HCT116 (cell line): ENCODE measurements around the gene DTD1. TPM values are rescaled to one million over a fixed set of nuclear protein-coding genes. Genes with fewer than 3 reads are reported as not detected.

Experiments
- ATAC-seq: fragments of 200-7000 bp; cut with Tn5 transposase; 2 replicates; pipeline ENCODE4 v1.9.1; 2020; ENCODE audit warnings: mild to moderate bottlenecking, moderate library complexity
- BruUV-seq: library from RNA; stranded (reverse); fragments of 400-500 nt; replicated peaks from 2 replicates; lab custom pipeline; 2021; lab: Mats Ljungman, UMichigan
- CTCF ChIA-PET: fragments of 300-600 bp; sonication (Branson Sonifier 250); formaldehyde crosslinking; loops from one replicate; lab custom pipeline; 2021; ENCODE audit warnings: antibody characterized with exemption; lab: Charles Lee
- POLR2A ChIA-PET: fragments of 300-600, 350-600 bp; sonication (Branson Sonifier 250); formaldehyde crosslinking; loops from one replicate; lab custom pipeline; 2021; ENCODE audit warnings: antibody characterized with exemption; lab: Charles Lee
- RAD21 ChIA-PET, 2 experiments: fragments of 300-600 bp; sonication (Branson Sonifier 250); formaldehyde crosslinking; loops; one replicate each; lab custom pipeline; 2023; ENCODE audit warnings: low total read pairs in 2 of 2; ENCODE audit not compliant: uncharacterized antibody in 2 of 2, unreplicated experiment in 2 of 2, low non-redundant PET in 1 of 2; lab: Charles Lee
- DNase-seq: peaks from one replicate; pipeline ENCODE4 v3.0.0-alpha.2; 2010; ENCODE audit warnings: low read depth, low spot score
- H2AFZ ChIP-seq: fragments of 200-600 bp; shearing (Covaris generic), sonication (generic); 2 replicates; pipeline ENCODE4 v1.6.1; 2017; ENCODE audit warnings: low read depth, mixed run types, mixed read lengths, antibody characterized with exemption, low read length; ENCODE audit not compliant: poor library complexity, severe bottlenecking
- H3K27ac ChIP-seq: 2 replicates; pipeline ENCODE4 v1.5.1; 2012; ENCODE audit warnings: low read depth, low read length
- H3K27me3 ChIP-seq: fragments of 200-600 bp; sonication (generic); 2 replicates; pipeline ENCODE4 v1.6.1; 2016; ENCODE audit warnings: mixed run types, low read length, mixed read lengths; ENCODE audit not compliant: insufficient read depth
- H3K36me3 ChIP-seq, 2 experiments: fragments of 200-500 bp in 1 of 2; fragments of 200-600 bp in 1 of 2; sonication (Bioruptor generic) in 1 of 2; sonication (generic) in 1 of 2; 2 replicates each; pipeline versions ENCODE4 v1.5.1 to v1.6.1; 2014 to 2016; ENCODE audit warnings: low read length in 2 of 2, inconsistent platforms in 1 of 2, mixed read lengths in 1 of 2, mixed run types in 1 of 2; ENCODE audit not compliant: insufficient read depth in 2 of 2, control insufficient read depth in 1 of 2
- H3K4me1 ChIP-seq, 2 experiments: fragments of 200-600 bp in 1 of 2; sonication (generic) in 1 of 2; 2 replicates each; pipeline versions ENCODE4 v1.5.1 to v1.6.1; 2012 to 2017; ENCODE audit warnings: low read length in 2 of 2, inconsistent platforms in 1 of 2, mild to moderate bottlenecking in 1 of 2, mixed read lengths in 1 of 2, mixed run types in 1 of 2, moderate library complexity in 1 of 2; ENCODE audit not compliant: insufficient read depth in 2 of 2, control insufficient read depth in 1 of 2
- H3K4me2 ChIP-seq: fragments of 200-600 bp; sonication (generic); 2 replicates; pipeline ENCODE4 v1.6.1; 2017; ENCODE audit warnings: mixed run types, low read length, mixed read lengths
- H3K4me3 ChIP-seq, 2 experiments: fragments of 200-600 bp in 1 of 2; sonication (generic) in 1 of 2; replicated peaks in 1 of 2; 2 replicates each; pipeline ENCODE4 v1.5.1; 2011 to 2016; ENCODE audit warnings: low read length in 2 of 2, control low read depth in 1 of 2, low read depth in 1 of 2, mild to moderate bottlenecking in 1 of 2, mixed read lengths in 1 of 2, mixed run types in 1 of 2
- H3K79me2 ChIP-seq: fragments of 200-600 bp; sonication (generic); 2 replicates; pipeline ENCODE4 v1.6.1; 2017; ENCODE audit warnings: mild to moderate bottlenecking, mixed run types, low read length, moderate library complexity, mixed read lengths; ENCODE audit not compliant: insufficient read depth
- H3K9ac ChIP-seq: fragments of 200-600 bp; sonication (generic); 2 replicates; pipeline ENCODE4 v1.6.1; 2016; ENCODE audit warnings: low read length, mixed read lengths
- H3K9me2 ChIP-seq: fragments of 200-600 bp; sonication (generic), shearing (Covaris generic); 2 replicates; pipeline ENCODE4 v1.6.1; 2017; ENCODE audit warnings: mixed run types, mild to moderate bottlenecking, moderate library complexity; ENCODE audit not compliant: insufficient read depth
- H3K9me3 ChIP-seq, 2 experiments: fragments of 200-500 bp in 1 of 2; fragments of 200-600 bp in 1 of 2; sonication (Bioruptor generic) in 1 of 2; sonication (generic) in 1 of 2; 2 replicates each; pipeline ENCODE4 v1.6.1; 2014 to 2017; ENCODE audit warnings: low read length in 2 of 2, mixed read lengths in 2 of 2, inconsistent platforms in 1 of 2, low read depth in 1 of 2, mild to moderate bottlenecking in 1 of 2, mixed run types in 1 of 2, moderate library complexity in 1 of 2; ENCODE audit not compliant: control insufficient read depth in 1 of 2, insufficient read depth in 1 of 2
- H4K20me1 ChIP-seq: fragments of 200-600 bp; sonication (generic), shearing (Covaris generic); 2 replicates; pipeline ENCODE4 v1.6.1; 2017; ENCODE audit warnings: mixed run types, mild to moderate bottlenecking, moderate library complexity; ENCODE audit not compliant: insufficient read depth
- ATF3 ChIP-seq: IDR thresholded peaks from 2 replicates; pipeline ENCODE4 v1.6.1; 2012
- EGR1 ChIP-seq: IDR thresholded peaks from 2 replicates; pipeline ENCODE4 v1.6.1; 2012; ENCODE audit warnings: low read depth
- ELF1 ChIP-seq: IDR thresholded peaks from 2 replicates; pipeline ENCODE4 v1.6.1; 2012; ENCODE audit warnings: low read depth, borderline replicate concordance
- JUND ChIP-seq: IDR thresholded peaks from 2 replicates; pipeline ENCODE4 v1.6.1; 2012
- POLR2A ChIP-seq: IDR thresholded peaks from 2 replicates; pipeline ENCODE4 v1.7.0; 2011; ENCODE audit warnings: borderline replicate concordance; ENCODE audit not compliant: insufficient read depth, insufficient read length; ENCODE audit errors: extremely low read depth
- REST ChIP-seq: IDR thresholded peaks from 2 replicates; pipeline ENCODE4 v1.6.1; 2012; ENCODE audit warnings: low read depth
- SIN3A ChIP-seq: IDR thresholded peaks from 2 replicates; pipeline ENCODE4 v1.6.1; 2012; ENCODE audit warnings: low read depth
- SP1 ChIP-seq: IDR thresholded peaks from 2 replicates; pipeline ENCODE4 v1.6.1; 2012; ENCODE audit warnings: low read depth
- ZBTB33 ChIP-seq: IDR thresholded peaks from 2 replicates; pipeline ENCODE4 v1.6.1; 2011; ENCODE audit warnings: mild to moderate bottlenecking, low read length, moderate library complexity; ENCODE audit not compliant: insufficient replicate concordance; ENCODE audit errors: extremely low read depth
- intact Hi-C: fragments of 100-400 bp; cut with micrococcal nuclease; formaldehyde crosslinking; loops from 2 replicates; pipeline ENCODE4 v1.10.0; 2022
- total RNA-seq: library from RNA; stranded (reverse); gene quantifications from one replicate; pipeline ENCODE4 v1.2.1, GENCODE V29; 2021; ENCODE audit not compliant: unreplicated experiment

The DTD1 gene
- total RNA-seq, 1 experiment from 2014 or later: 54.5 TPM

DNA sequence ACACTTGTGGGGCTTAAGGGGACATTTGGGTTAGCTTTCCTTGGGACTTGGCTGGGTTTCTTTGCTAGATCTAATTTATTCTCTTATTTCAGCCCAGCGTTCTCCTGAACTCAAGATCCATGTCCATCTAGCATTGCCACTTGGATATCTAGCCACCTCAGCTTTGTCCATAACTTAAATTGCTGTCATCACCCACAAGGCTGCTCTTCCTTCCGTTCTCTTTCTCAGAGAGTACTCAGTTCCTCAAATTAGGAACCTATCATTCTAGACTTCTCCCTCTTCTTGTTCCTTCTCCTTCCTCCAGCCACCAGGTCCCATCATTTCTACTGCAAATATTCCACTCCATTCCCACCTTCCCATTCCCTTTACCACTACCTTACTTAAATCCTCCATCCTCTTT lies 16.3 kb upstream of the DTD1 start:
- no peak overlapping the region for H3K4me3 ChIP-seq
- H3K9ac ChIP-seq: no peak overlapping the region
- no peaks in the 10 kb centered on the region for H3K27me3 ChIP-seq
- ChIA-PET CTCF (no interaction called here), RAD21 (interaction anchor here in 1 of 2 experiments (0.6 kb wide), 1 partner anchor 53 kb away, joined by 3 read pairs; no protein-coding TSS in a partner anchor)
- H3K9me2 ChIP-seq: no peaks in the 10 kb centered on the region
- DNase-seq (no peak), ATAC-seq (no peak)
- H3K36me3 ChIP-seq: peaks cover 6% of the 10 kb centered on the region in 2 experiments; a peak in 3 of 4 replicates
- no peak overlapping the region for H3K4me2 ChIP-seq
- TF ChIP-seq POLR2A (no peak), ZBTB33 (no peak), EGR1 (no peak), SP1 (no peak), JUND (no peak), REST (no peak), ATF3 (no peak), SIN3A (no peak), ELF1 (no peak)
- TF ChIP-seq, all 23 proteins: peak for 0
- Histone ChIP-seq H4K20me1 (no peaks in the 10 kb centered on the region), H3K4me1 (no peaks in the 10 kb centered on the region), H3K9me3 (no peaks in the 10 kb centered on the region), H2AFZ (no peak overlapping the region), H3K79me2 (peaks cover 21% of the 10 kb centered on the region), H3K27ac (no peak overlapping the region)
- POLR2A ChIA-PET: interaction anchor here (0.8 to 1.3 kb wide), 3 partner anchors 14 to 64 kb away, joined by 3 to 5 read pairs (median 3); partner anchors contain the start of gene SEC23B
- BruUV-seq: no TSS peak
- intact Hi-C loops: no loop called here
